Calu3 (cell line): ENCODE data around the gene DOCK8. TPM values are rescaled to one million over a fixed set of nuclear protein-coding genes. Genes with fewer than 3 reads are reported as not detected.
A peak's percentile ranks its signal among the peaks of the same experiment; 100 is the strongest.

Experiments used
- BruUV-seq: library from RNA; stranded (reverse); fragments of 400-500 nt; replicated peaks from 2 replicates; lab custom pipeline; 2021; lab: Mats Ljungman, UMichigan
- CTCF ChIA-PET: fragments of 300-600 bp; sonication (Branson Sonifier 250); formaldehyde crosslinking; loops from one replicate; lab custom pipeline; 2022; ENCODE audit warnings: antibody characterized with exemption; lab: Charles Lee
- DNase-seq: peaks from one replicate; pipeline ENCODE4 v3.0.0; 2022
- H3K27ac Mint-ChIP-seq: one replicate; pipeline ENCODE4 v1.8.0; 2022; ENCODE audit warnings: mixed read lengths; ENCODE audit not compliant: unreplicated experiment
- H3K27me3 Mint-ChIP-seq: one replicate; pipeline ENCODE4 v1.8.0; 2022; ENCODE audit warnings: mixed read lengths; ENCODE audit not compliant: unreplicated experiment
- H3K36me3 Mint-ChIP-seq: one replicate; pipeline ENCODE4 v1.8.0; 2022; ENCODE audit warnings: mild to moderate bottlenecking, moderate library complexity, mixed read lengths; ENCODE audit not compliant: insufficient read depth, unreplicated experiment
- H3K4me1 Mint-ChIP-seq: one replicate; pipeline ENCODE4 v1.8.0; 2022; ENCODE audit warnings: mild to moderate bottlenecking, low read depth, mixed read lengths; ENCODE audit not compliant: unreplicated experiment
- H3K4me3 Mint-ChIP-seq: one replicate; pipeline ENCODE4 v1.8.0; 2022; ENCODE audit warnings: mild to moderate bottlenecking, low read depth, moderate library complexity, mixed read lengths; ENCODE audit not compliant: unreplicated experiment
- H3K9me3 Mint-ChIP-seq: one replicate; pipeline ENCODE4 v1.8.0; 2022; ENCODE audit warnings: low read depth, mixed read lengths; ENCODE audit not compliant: unreplicated experiment
- CTCF ChIP-seq: fragments of 200-600 bp; IDR thresholded peaks from one replicate; pipeline ENCODE4 v1.8.0; 2022; ENCODE audit warnings: antibody characterized with exemption; ENCODE audit not compliant: unreplicated experiment
- intact Hi-C: fragments of 100-400 bp; cut with micrococcal nuclease; formaldehyde crosslinking; loops from one replicate; pipeline ENCODE4 v1.10.0; 2022; ENCODE audit not compliant: unreplicated experiment
- total RNA-seq: library from RNA; stranded (reverse); gene quantifications from 2 replicates; pipeline ENCODE4 v1.2.3, GENCODE V29; 2022

DOCK8 gene
- total RNA-seq, 1 experiment from 2014 or later, result 0.50 TPM

GRCh38 chr9:495739-496138 lies 281.1 kb downstream of the DOCK8 start:
- H3K27ac Mint-ChIP-seq, result no peak overlapping the region
- no peak for TF ChIP-seq CTCF
- H3K9me3 Mint-ChIP-seq, result peaks cover 2% of the 10 kb centered on the region
- no peaks in the 10 kb centered on the region for H3K27me3 Mint-ChIP-seq
- intact Hi-C loops, result no loop called here
- no peak overlapping the region for H3K4me3 Mint-ChIP-seq
- BruUV-seq, result no TSS peak
- H3K36me3 Mint-ChIP-seq, result no peaks in the 10 kb centered on the region
- CTCF ChIA-PET, result no interaction called here
- no peaks in the 10 kb centered on the region for H3K4me1 Mint-ChIP-seq
- DNase-seq, result no peak

- H3K4me1 Mint-ChIP-seq, result peaks cover 8% of the 10 kb centered on the region
- intact Hi-C loops, result no loop called here
- peak overlapping the region; percentile 87 for H3K4me3 Mint-ChIP-seq
- CTCF ChIA-PET, result interaction anchor here (0.6 kb wide), 1 partner anchor 10 kb away, joined by 3 read pairs; no protein-coding TSS in a partner anchor
- no TSS peak for BruUV-seq
- no peaks in the 10 kb centered on the region for H3K27me3 Mint-ChIP-seq
- DNase-seq, result no peak
- no peaks in the 10 kb centered on the region for H3K9me3 Mint-ChIP-seq
- H3K27ac Mint-ChIP-seq, result no peak overlapping the region
- no peak for TF ChIP-seq CTCF
- peaks cover 15% of the 10 kb centered on the region for H3K36me3 Mint-ChIP-seq
These were observed 288.7 kb downstream of the DOCK8 start for GRCh38 chr9:503326-503725.

- Mint-ChIP-seq H3K4me1 (peaks cover 8% of the 10 kb centered on the region), H3K36me3 (peaks cover 15% of the 10 kb centered on the region), H3K4me3 (peak within 1 kb of the TSS; percentile 87), H3K27me3 (no peaks in the 10 kb centered on the region), H3K27ac (peak within 1 kb of the TSS; percentile 52), H3K9me3 (no peaks in the 10 kb centered on the region)
- no TSS peak for BruUV-seq
- DNase-seq, result peak; percentile 78
- CTCF ChIA-PET, result no interaction called here
- TF ChIP-seq CTCF, result no peak
- intact Hi-C loops, result no loop called here
These were observed 289.5 kb downstream of the DOCK8 start, which contains the start of gene KANK1 for GRCh38 chr9:503881-504852. TSS of gene KANK1 (plus strand) at chr9:504695.

- Mint-ChIP-seq H3K27ac (no peak overlapping the region), H3K4me3 (peak overlapping the region; percentile 87), H3K36me3 (peaks cover 15% of the 10 kb centered on the region), H3K9me3 (no peaks in the 10 kb centered on the region), H3K27me3 (no peaks in the 10 kb centered on the region), H3K4me1 (peaks cover 8% of the 10 kb centered on the region)
- TF ChIP-seq CTCF, result no peak
- intact Hi-C loops, result no loop called here
- no TSS peak for BruUV-seq
- CTCF ChIA-PET, result no interaction called here
- peak; percentile 13 for DNase-seq
These were observed 290.5 kb downstream of the DOCK8 start for GRCh38 chr9:504921-505740.
